ENCODE data around the gene MARCO. TPM values are rescaled to one million over a fixed set of nuclear protein-coding genes. Genes with fewer than 3 reads are reported as not detected.

Gene MARCO
- total RNA-seq, 1 experiment from 2014 or later, result 0.54 TPM

DNA sequence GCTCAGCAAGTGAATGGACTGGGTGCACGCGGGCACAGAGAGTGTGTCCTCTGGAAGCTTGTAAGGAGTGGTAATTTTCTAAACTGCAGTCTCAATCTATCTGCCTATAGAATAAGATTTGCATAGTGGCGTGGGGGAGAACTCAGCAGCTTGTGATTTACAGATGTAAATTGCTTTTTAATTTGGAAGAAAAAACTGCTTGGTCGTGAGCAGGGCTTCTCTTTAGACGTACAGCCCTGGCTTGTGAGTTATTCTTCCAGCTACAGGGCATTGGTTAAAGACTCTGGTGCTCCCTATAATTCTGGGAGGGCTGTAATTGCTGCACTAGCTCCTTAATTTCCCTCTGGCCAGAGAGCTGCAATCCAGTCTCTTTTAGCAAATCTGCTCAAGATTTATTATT lies 84.9 kb downstream of the MARCO start:
- Histone ChIP-seq H3K9me2 (ENCODE audit: insufficient read depth) (no peaks in the 10 kb centered on the region), H3K36me3 (ENCODE audit: control insufficient read depth in 1 of 2, insufficient read depth in 2 of 2, low read length in 2 of 2) (no peaks in the 10 kb centered on the region), H3K4me2 (ENCODE audit: low read length) (no peak overlapping the region), H3K4me1 (ENCODE audit: control insufficient read depth in 1 of 2, insufficient read depth in 2 of 2, low read length in 2 of 2) (no peaks in the 10 kb centered on the region), H3K9me3 (ENCODE audit: control insufficient read depth in 1 of 2, insufficient read depth in 1 of 2, low read depth in 1 of 2, low read length in 2 of 2) (no peaks in the 10 kb centered on the region), H3K27me3 (ENCODE audit: insufficient read depth, low read length) (peaks cover 10% of the 10 kb centered on the region; the same call in 1 of the 2 replicates), H3K79me2 (ENCODE audit: insufficient read depth, low read length) (no peaks in the 10 kb centered on the region), H4K20me1 (ENCODE audit: insufficient read depth) (no peaks in the 10 kb centered on the region), H3K4me3 (replicated peaks in 1 of 2; ENCODE audit: low read depth in 1 of 2, low read length in 2 of 2) (no peak overlapping the region), H3K27ac (ENCODE audit: low read depth, low read length) (no peak overlapping the region), H2AFZ (ENCODE audit: low read depth, low read length, poor library complexity, severe bottlenecking) (no peak overlapping the region), H3K9ac (ENCODE audit: low read length) (no peak overlapping the region)
- no peak for TF ChIP-seq YY1 (IDR thresholded peaks at IDR 0.05; ENCODE audit: extremely low read depth, insufficient replicate concordance, low read depth, low read length)
- TF ChIP-seq RAD21 (IDR thresholded peaks at IDR 0.05; ENCODE audit: low read depth), result no peak
- TF ChIP-seq EGR1 (IDR thresholded peaks at IDR 0.05; ENCODE audit: low read depth), result no peak
- no peak for TF ChIP-seq EZH2 (IDR thresholded peaks at IDR 0.05)
- no peak for TF ChIP-seq JUND (IDR thresholded peaks at IDR 0.05)
- TF ChIP-seq, protein P1, sequence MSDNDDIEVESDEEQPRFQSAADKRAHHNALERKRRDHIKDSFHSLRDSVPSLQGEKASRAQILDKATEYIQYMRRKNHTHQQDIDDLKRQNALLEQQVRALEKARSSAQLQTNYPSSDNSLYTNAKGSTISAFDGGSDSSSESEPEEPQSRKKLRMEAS (IDR thresholded peaks at IDR 0.05), result no peak
- TF ChIP-seq, protein P2, sequence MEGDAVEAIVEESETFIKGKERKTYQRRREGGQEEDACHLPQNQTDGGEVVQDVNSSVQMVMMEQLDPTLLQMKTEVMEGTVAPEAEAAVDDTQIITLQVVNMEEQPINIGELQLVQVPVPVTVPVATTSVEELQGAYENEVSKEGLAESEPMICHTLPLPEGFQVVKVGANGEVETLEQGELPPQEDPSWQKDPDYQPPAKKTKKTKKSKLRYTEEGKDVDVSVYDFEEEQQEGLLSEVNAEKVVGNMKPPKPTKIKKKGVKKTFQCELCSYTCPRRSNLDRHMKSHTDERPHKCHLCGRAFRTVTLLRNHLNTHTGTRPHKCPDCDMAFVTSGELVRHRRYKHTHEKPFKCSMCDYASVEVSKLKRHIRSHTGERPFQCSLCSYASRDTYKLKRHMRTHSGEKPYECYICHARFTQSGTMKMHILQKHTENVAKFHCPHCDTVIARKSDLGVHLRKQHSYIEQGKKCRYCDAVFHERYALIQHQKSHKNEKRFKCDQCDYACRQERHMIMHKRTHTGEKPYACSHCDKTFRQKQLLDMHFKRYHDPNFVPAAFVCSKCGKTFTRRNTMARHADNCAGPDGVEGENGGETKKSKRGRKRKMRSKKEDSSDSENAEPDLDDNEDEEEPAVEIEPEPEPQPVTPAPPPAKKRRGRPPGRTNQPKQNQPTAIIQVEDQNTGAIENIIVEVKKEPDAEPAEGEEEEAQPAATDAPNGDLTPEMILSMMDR (IDR thresholded peaks at IDR 0.05 in 2 of 3, conservative IDR thresholded peaks at IDR 0.05 in 1 of 3; ENCODE audit: borderline replicate concordance in 1 of 3, insufficient read depth in 1 of 3, low read depth in 2 of 3, low read length in 2 of 3), result no peak
- TF ChIP-seq TCF7L2 (IDR thresholded peaks at IDR 0.05; ENCODE audit: borderline replicate concordance, extremely low read depth, insufficient read depth, insufficient read length), result no peak
- no peak for TF ChIP-seq POLR2A (IDR thresholded peaks at IDR 0.05; ENCODE audit: borderline replicate concordance, extremely low read depth, insufficient read depth, insufficient read length)
- intact Hi-C loops (cut with micrococcal nuclease), result no loop called here
- BruUV-seq (replicated peaks), result no TSS peak
- ChIA-PET CTCF (interaction anchor here (0.6 to 1.0 kb wide), 3 partner anchors 15 to 265 kb away, joined by 3 read pairs; no protein-coding TSS in a partner anchor), RAD21 (ENCODE audit: low non-redundant PET in 1 of 2, low total read pairs in 2 of 2, uncharacterized antibody in 2 of 2, unreplicated experiment in 2 of 2) (no interaction called here), POLR2A (no interaction called here)
- DNase-seq (ENCODE audit: low read depth, low spot score) (no peak), ATAC-seq (no peak)

Data from HCT116 (cell line).